ENCODE data around the gene IFNL3. TPM values are rescaled to one million over a fixed set of nuclear protein-coding genes. Genes with fewer than 3 reads are reported as not detected.

IFNL3 gene
- polyA plus RNA-seq, 4 donors, result not detected

DNA sequence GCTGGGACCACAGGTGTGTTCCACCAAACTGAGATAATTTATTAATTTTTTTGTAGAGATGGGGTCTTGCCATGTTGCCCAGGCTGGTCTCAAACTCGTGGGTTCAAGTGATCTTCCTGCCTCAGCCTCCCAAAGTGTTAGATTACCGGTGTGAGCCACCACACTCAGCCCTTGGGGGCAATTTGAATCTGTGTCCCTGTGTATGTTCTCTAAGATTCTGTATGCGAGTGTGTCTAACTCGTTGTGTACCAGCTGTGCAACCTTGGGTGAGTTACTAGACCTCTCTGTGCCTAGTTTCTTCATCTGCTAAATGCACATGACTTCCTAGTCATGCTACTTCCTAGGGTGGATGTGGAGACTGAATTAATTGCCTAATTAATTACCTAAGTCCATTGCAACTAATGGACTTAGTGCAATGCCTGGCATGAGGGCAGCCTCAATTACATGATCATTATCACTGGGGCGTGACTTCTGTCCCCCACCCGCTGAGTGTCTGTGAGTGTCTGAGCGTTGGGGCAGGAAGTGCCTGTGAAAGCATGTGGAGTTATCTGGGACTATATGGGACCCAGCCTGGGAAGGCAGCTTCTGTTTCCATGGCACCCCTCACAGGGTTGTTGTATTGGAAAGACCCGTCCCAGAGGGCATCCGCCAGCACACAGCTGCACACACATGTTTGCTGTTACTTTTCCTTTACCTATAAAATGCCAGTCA lies 49.8 kb downstream of the IFNL3 start:
- DNase-seq (ENCODE audit: low read depth in 4 of 4, low spot score in 3 of 4), result no peak

DNA sequence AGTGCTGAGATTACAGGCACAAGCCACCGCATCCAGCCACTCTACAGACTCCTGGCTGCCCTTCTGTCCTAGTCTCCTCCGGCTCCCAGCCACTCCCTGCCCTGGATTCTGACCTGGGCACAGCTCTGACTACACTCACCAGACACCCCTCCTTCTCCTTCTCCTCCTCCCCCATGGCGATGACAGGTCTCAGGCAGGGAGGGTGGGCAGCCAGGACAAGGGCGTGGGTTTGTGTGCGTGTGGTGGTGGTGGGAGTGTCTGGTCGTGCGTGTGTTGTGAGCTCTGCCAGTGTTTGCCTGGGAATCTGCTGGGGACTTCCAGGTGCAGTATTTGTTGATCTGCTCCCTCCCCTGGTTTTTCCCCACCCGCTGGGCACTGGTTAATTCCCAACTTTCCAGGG lies 51.0 kb downstream of the IFNL3 start:
- no peak for DNase-seq (ENCODE audit: low read depth in 4 of 4, low spot score in 3 of 4)

Other genes starting within 250 kb of the IFNL3 start
- 1 to 10 TPM; 3.9 to 9.8 (median 8.7) TPM for gene FBXO27, start 212.5 kb downstream of the IFNL3 start, polyA plus RNA-seq (ENCODE audit: insufficient read length in 4 of 4)
- under 1 TPM; 0.08 to 0.79 (median 0.34) TPM for gene ACP7, start 160.6 kb downstream of the IFNL3 start, polyA plus RNA-seq (ENCODE audit: insufficient read length in 4 of 4)
- gene PAK4, start 119.2 kb downstream of the IFNL3 start, polyA plus RNA-seq (ENCODE audit: insufficient read length in 4 of 4), result 10 to 100 TPM; 29.4 to 74.0 (median 49.6) TPM
- gene NCCRP1, start 48.0 kb downstream of the IFNL3 start, polyA plus RNA-seq (ENCODE audit: insufficient read length in 4 of 4), result 1 to 10 TPM in 2 of 4 donors, under 1 TPM in 2; 0.08 to 3.9 (median 1.1) TPM
- gene SYCN, start 40.7 kb downstream of the IFNL3 start, polyA plus RNA-seq (ENCODE audit: insufficient read length in 4 of 4), result not detected
- gene IFNL4, start 3.9 kb upstream of the IFNL3 start, polyA plus RNA-seq (ENCODE audit: insufficient read length in 4 of 4), result under 1 TPM in 1 of 4 donors, not detected in 3; 0.34 TPM
- gene IFNL2, start 23.4 kb upstream of the IFNL3 start, polyA plus RNA-seq (ENCODE audit: insufficient read length in 4 of 4), result not detected
- gene IFNL1, start 51.4 kb upstream of the IFNL3 start, polyA plus RNA-seq (ENCODE audit: insufficient read length in 4 of 4), result not detected
- 1 to 10 TPM; 1.2 to 2.0 (median 1.7) TPM for gene LRFN1, start 75.9 kb upstream of the IFNL3 start, polyA plus RNA-seq (ENCODE audit: insufficient read length in 4 of 4)
- 10 to 100 TPM; 22.1 to 23.8 (median 22.1) TPM for gene GMFG, start 91.0 kb upstream of the IFNL3 start, polyA plus RNA-seq (ENCODE audit: insufficient read length in 4 of 4)
- gene SAMD4B, start 97.4 kb upstream of the IFNL3 start, polyA plus RNA-seq (ENCODE audit: insufficient read length in 4 of 4), result 100 to 1,000 TPM in 3 of 4 donors, 10 to 100 TPM in 1; 89.6 to 139 (median 111) TPM
- 10 to 100 TPM; 53.9 to 76.8 (median 65.2) TPM for gene PAF1, start 146.1 kb upstream of the IFNL3 start, polyA plus RNA-seq (ENCODE audit: insufficient read length in 4 of 4)
- 10 to 100 TPM; 34.1 to 42.3 (median 38.4) TPM for gene MED29, start 146.4 kb upstream of the IFNL3 start, polyA plus RNA-seq (ENCODE audit: insufficient read length in 4 of 4)
- gene ZFP36, start 161.8 kb upstream of the IFNL3 start, polyA plus RNA-seq (ENCODE audit: insufficient read length in 4 of 4), result 100 to 1,000 TPM in 1 of 4 donors, 10 to 100 TPM in 3; 18.4 to 945 (median 37.0) TPM
- 100 to 1,000 TPM in 1 of 4 donors, 10 to 100 TPM in 3; 67.3 to 130 (median 90.1) TPM for gene PLEKHG2, start 167.7 kb upstream of the IFNL3 start, polyA plus RNA-seq (ENCODE audit: insufficient read length in 4 of 4)
- 1,000 to 10,000 TPM; 1,121 to 1,373 (median 1,329) TPM for gene RPS16, start 190.9 kb upstream of the IFNL3 start, polyA plus RNA-seq (ENCODE audit: insufficient read length in 4 of 4)
- 100 to 1,000 TPM; 112 to 158 (median 132) TPM for gene SUPT5H, start 200.6 kb upstream of the IFNL3 start, polyA plus RNA-seq (ENCODE audit: insufficient read length in 4 of 4)
- 10 to 100 TPM; 48.5 to 94.1 (median 74.2) TPM for gene TIMM50, start 235.8 kb upstream of the IFNL3 start, polyA plus RNA-seq (ENCODE audit: insufficient read length in 4 of 4)

Measured in left renal pelvis (tissue), 4 donors.